Panc1 (cell line): ENCODE measurements around the gene NUAK2. TPM values are rescaled to one million over a fixed set of nuclear protein-coding genes. Genes with fewer than 3 reads are reported as not detected.
A peak's percentile ranks its signal among the peaks of the same experiment; 100 is the strongest.

Experiments
- ATAC-seq: fragments of 200-7000 bp; cut with Tn5 transposase; 2 replicates; pipeline ENCODE4 v1.9.1; 2020; ENCODE audit warnings: mild to moderate bottlenecking, moderate library complexity
- BruUV-seq: library from RNA; stranded (reverse); fragments of 400-500 nt; replicated peaks from 2 replicates; lab custom pipeline; 2021; lab: Mats Ljungman, UMichigan
- CTCF ChIA-PET: fragments of 300-600 bp; sonication (Branson Sonifier 250); formaldehyde crosslinking; loops from one replicate; lab custom pipeline; 2022; ENCODE audit warnings: antibody characterized with exemption; lab: Charles Lee
- POLR2A ChIA-PET: fragments of 300-600 bp; sonication (Branson Sonifier 250); formaldehyde crosslinking; loops from one replicate; lab custom pipeline; 2022; ENCODE audit warnings: antibody characterized with exemption; lab: Charles Lee
- DNase-seq: peaks from one replicate; pipeline ENCODE4 v3.0.0-alpha.2; 2010; ENCODE audit warnings: low read depth, low spot score
- H3K27ac ChIP-seq: 2 replicates; pipeline ENCODE4 v1.5.1; 2011; ENCODE audit warnings: mild to moderate bottlenecking, low read length, inconsistent platforms
- H3K27me3 ChIP-seq: fragments of 200-500 bp; sonication (Bioruptor generic); 2 replicates; pipeline ENCODE4 v1.6.0; 2014; ENCODE audit warnings: low read length, inconsistent platforms; ENCODE audit not compliant: control insufficient read depth, insufficient read depth
- H3K36me3 ChIP-seq: fragments of 200-500 bp; sonication (Bioruptor generic); 2 replicates; pipeline ENCODE4 v1.5.1; 2014; ENCODE audit warnings: inconsistent platforms, mild to moderate bottlenecking, low read length, moderate library complexity; ENCODE audit not compliant: control insufficient read depth, insufficient read depth
- H3K4me1 ChIP-seq: 2 replicates; pipeline ENCODE4 v1.5.1; 2011; ENCODE audit warnings: inconsistent platforms, mild to moderate bottlenecking, low read length, moderate library complexity; ENCODE audit not compliant: control insufficient read depth, insufficient read depth
- H3K4me3 ChIP-seq, 2 experiments: 2 replicates each; pipeline ENCODE4 v1.5.1; 2011 to 2012; ENCODE audit warnings: low read depth in 2 of 2, low read length in 2 of 2, mild to moderate bottlenecking in 2 of 2, inconsistent platforms in 1 of 2, moderate library complexity in 1 of 2
- H3K9me3 ChIP-seq: fragments of 200-500 bp; sonication (Bioruptor generic); 2 replicates; pipeline ENCODE4 v1.5.1; 2014; ENCODE audit warnings: low read depth, mild to moderate bottlenecking, inconsistent platforms, low read length, moderate library complexity; ENCODE audit not compliant: control insufficient read depth, insufficient read depth
- CTCF ChIP-seq: fragments of 450-650 bp; IDR thresholded peaks from 2 replicates; pipeline ENCODE4 v1.5.1; 2017; ENCODE audit warnings: mild to moderate bottlenecking
- POLR2AphosphoS5 ChIP-seq: IDR thresholded peaks from 2 replicates; pipeline ENCODE4 v1.6.1; 2012; ENCODE audit warnings: mild to moderate bottlenecking, low read depth, low read length, moderate library complexity
- REST ChIP-seq, 2 experiments: IDR thresholded peaks; 2 replicates each; pipeline ENCODE4 v1.6.1; 2011 to 2012; ENCODE audit warnings: low read depth in 2 of 2, control low read depth in 1 of 2, low read length in 1 of 2, mild to moderate bottlenecking in 1 of 2, moderate library complexity in 1 of 2; ENCODE audit not compliant: insufficient read depth in 1 of 2
- SIN3A ChIP-seq: IDR thresholded peaks from 2 replicates; pipeline ENCODE4 v1.6.1; 2012; ENCODE audit warnings: low read depth, mild to moderate bottlenecking, low read length, moderate library complexity, borderline replicate concordance; ENCODE audit not compliant: insufficient read depth
- TCF7L2 ChIP-seq: IDR thresholded peaks from 2 replicates; pipeline ENCODE4 v1.6.1; 2011; ENCODE audit warnings: mild to moderate bottlenecking, low read depth, low read length, inconsistent platforms
- in situ Hi-C: cut with HindIII; loops from 2 replicates; pipeline ENCODE4 v1.10.0; 2016; ENCODE audit warnings: low sequenced_read_pairs, low pct_unique_long_range_greater_than_20kb
- intact Hi-C: fragments of 100-400 bp; cut with micrococcal nuclease; formaldehyde crosslinking; loops from one replicate; pipeline ENCODE4 v1.10.0; 2022; ENCODE audit not compliant: unreplicated experiment
- total RNA-seq: library from RNA; stranded (reverse); gene quantifications from one replicate; pipeline ENCODE4 v1.2.1, GENCODE V29; 2021; ENCODE audit not compliant: unreplicated experiment

NUAK2 gene
- total RNA-seq, 1 experiment from 2014 or later, result 17.4 TPM

- DNase-seq, result no peak
- peak overlapping the region in 1 of 2 experiments; percentile 24; a peak in 2 of 4 replicates for H3K4me3 ChIP-seq
- peak overlapping the region; percentile 73 for H3K27ac ChIP-seq
- 0 out of 2 replicates have a peak, but pooled peaks cover 6% of the 10 kb centered on the region for H3K36me3 ChIP-seq
- BruUV-seq, result no TSS peak
- no peak for TF ChIP-seq POLR2AphosphoS5
- no peak for TF ChIP-seq REST (IDR thresholded peaks at IDR 0.05; ENCODE audit: insufficient read depth in 1 of 2, low read depth in 2 of 2, low read length in 1 of 2)
- no peak for TF ChIP-seq SIN3A
- TF ChIP-seq TCF7L2, result no peak
- no peak for TF ChIP-seq CTCF
- ATAC-seq, result no peak
- no peaks in the 10 kb centered on the region for H3K9me3 ChIP-seq
- H3K27me3 ChIP-seq, result no peaks in the 10 kb centered on the region
- intact Hi-C loops, result no loop called here
- in situ Hi-C loops, result no loop called here
- peaks cover 57% of the 10 kb centered on the region for H3K4me1 ChIP-seq
- ChIA-PET POLR2A (no interaction called here), CTCF (interaction anchor here (0.7 kb wide), 1 partner anchor 8 kb away, joined by 3 read pairs; no protein-coding TSS in a partner anchor)
Observed at GRCh38 chr1:205313563-205314308, 7.8 kb downstream of the NUAK2 start.

- POLR2A ChIA-PET, result no interaction called here
Observed at GRCh38 chr1:205312866-205313562, 8.5 kb downstream of the NUAK2 start.

More at GRCh38 chr1:205312866-205313562, 8.5 kb downstream of the NUAK2 start:
- no peaks in the 10 kb centered on the region for H3K9me3 ChIP-seq
- ATAC-seq (no peak), DNase-seq (no peak)
- H3K4me3 ChIP-seq, result no peak overlapping the region; a peak in 1 of 4 replicates
- BruUV-seq, result no TSS peak
- TF ChIP-seq SIN3A (no peak), TCF7L2 (no peak), CTCF (no peak), REST (IDR thresholded peaks at IDR 0.05; ENCODE audit: insufficient read depth in 1 of 2, low read depth in 2 of 2, low read length in 1 of 2) (no peak), POLR2AphosphoS5 (no peak)
- in situ Hi-C loops, result no loop called here
- H3K4me1 ChIP-seq, result peaks cover 50% of the 10 kb centered on the region
- intact Hi-C loops, result no loop called here
- H3K36me3 ChIP-seq, result peaks cover 6% of the 10 kb centered on the region
- peak overlapping the region; percentile 73 for H3K27ac ChIP-seq
- CTCF ChIA-PET, result no interaction called here
- no peaks in the 10 kb centered on the region for H3K27me3 ChIP-seq
